SK-N-SH (cell line): ENCODE results near the gene ST8SIA4.

ENCODE experiments used
- CTCF ChIP-seq: fragments of 200-600 bp; sonication (generic); IDR thresholded peaks from 2 replicates; pipeline ENCODE4 v1.6.1; 2017; ENCODE audit warnings: antibody characterized with exemption, mild to moderate bottlenecking, moderate library complexity
- EP300 ChIP-seq, 2 experiments: IDR thresholded peaks; 2 replicates each; pipeline versions ENCODE4 v1.4.0 to v1.6.1; 2012; ENCODE audit warnings: borderline replicate concordance in 1 of 2, low read depth in 1 of 2, low read length in 1 of 2
- GABPA ChIP-seq: IDR thresholded peaks from 2 replicates; pipeline ENCODE4 v1.4.0; 2012; ENCODE audit warnings: low read depth, mild to moderate bottlenecking
- POLR2AphosphoS5 ChIP-seq: IDR thresholded peaks from 2 replicates; pipeline ENCODE4 v1.6.1; 2012; ENCODE audit warnings: low read depth, low read length
- SIN3A ChIP-seq: IDR thresholded peaks from 2 replicates; pipeline ENCODE4 v1.6.1; 2012; ENCODE audit warnings: low read depth, mild to moderate bottlenecking, low read length, moderate library complexity, borderline replicate concordance
- TAF1 ChIP-seq: IDR thresholded peaks from 2 replicates; pipeline ENCODE4 v1.6.1; 2012; ENCODE audit warnings: low read depth, mild to moderate bottlenecking, low read length, moderate library complexity, borderline replicate concordance
- TCF12 ChIP-seq: IDR thresholded peaks from 2 replicates; pipeline ENCODE4 v1.4.0; 2012
- YY1 ChIP-seq: IDR thresholded peaks from 2 replicates; pipeline ENCODE4 v1.4.0; 2012; ENCODE audit warnings: low read depth, mild to moderate bottlenecking
- TF ChIP-seq, protein P1 (sequence below): IDR thresholded peaks from 2 replicates; pipeline ENCODE4 v1.6.1; 2012; ENCODE audit warnings: mild to moderate bottlenecking, low read depth, low read length, moderate library complexity

DNA sequence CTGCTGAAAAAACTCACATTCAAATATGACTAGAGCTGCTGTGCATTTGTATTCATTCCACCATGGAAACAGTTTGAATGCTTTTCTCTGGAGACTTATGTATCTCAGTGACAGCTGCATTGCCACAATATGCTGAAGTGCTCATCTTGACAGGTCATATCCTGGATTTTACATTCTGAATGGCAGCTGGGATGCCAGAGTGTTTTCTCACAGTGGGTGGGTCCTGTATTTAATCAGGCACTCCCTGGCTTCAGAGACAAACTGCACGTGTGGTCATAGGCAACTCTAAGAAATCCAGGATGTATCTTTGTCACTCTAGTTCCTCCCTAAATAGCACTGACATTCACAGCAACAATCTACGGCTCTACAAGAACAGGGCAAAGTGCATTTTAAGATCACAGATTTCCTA, 75.6 kb downstream of the ST8SIA4 start:
- TF ChIP-seq POLR2AphosphoS5 = no peak
- no peak for TF ChIP-seq EP300 (IDR thresholded peaks at IDR 0.05; ENCODE audit: borderline replicate concordance in 1 of 2, low read depth in 1 of 2, low read length in 1 of 2)
- TF ChIP-seq, protein P1, sequence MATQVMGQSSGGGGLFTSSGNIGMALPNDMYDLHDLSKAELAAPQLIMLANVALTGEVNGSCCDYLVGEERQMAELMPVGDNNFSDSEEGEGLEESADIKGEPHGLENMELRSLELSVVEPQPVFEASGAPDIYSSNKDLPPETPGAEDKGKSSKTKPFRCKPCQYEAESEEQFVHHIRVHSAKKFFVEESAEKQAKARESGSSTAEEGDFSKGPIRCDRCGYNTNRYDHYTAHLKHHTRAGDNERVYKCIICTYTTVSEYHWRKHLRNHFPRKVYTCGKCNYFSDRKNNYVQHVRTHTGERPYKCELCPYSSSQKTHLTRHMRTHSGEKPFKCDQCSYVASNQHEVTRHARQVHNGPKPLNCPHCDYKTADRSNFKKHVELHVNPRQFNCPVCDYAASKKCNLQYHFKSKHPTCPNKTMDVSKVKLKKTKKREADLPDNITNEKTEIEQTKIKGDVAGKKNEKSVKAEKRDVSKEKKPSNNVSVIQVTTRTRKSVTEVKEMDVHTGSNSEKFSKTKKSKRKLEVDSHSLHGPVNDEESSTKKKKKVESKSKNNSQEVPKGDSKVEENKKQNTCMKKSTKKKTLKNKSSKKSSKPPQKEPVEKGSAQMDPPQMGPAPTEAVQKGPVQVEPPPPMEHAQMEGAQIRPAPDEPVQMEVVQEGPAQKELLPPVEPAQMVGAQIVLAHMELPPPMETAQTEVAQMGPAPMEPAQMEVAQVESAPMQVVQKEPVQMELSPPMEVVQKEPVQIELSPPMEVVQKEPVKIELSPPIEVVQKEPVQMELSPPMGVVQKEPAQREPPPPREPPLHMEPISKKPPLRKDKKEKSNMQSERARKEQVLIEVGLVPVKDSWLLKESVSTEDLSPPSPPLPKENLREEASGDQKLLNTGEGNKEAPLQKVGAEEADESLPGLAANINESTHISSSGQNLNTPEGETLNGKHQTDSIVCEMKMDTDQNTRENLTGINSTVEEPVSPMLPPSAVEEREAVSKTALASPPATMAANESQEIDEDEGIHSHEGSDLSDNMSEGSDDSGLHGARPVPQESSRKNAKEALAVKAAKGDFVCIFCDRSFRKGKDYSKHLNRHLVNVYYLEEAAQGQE = no peak
- no peak for TF ChIP-seq TCF12
- no peak for TF ChIP-seq CTCF
- TF ChIP-seq SIN3A = no peak
- no peak for TF ChIP-seq GABPA
- TF ChIP-seq TAF1 = no peak
- no peak for TF ChIP-seq YY1
